Activated T-cell treated with anti-CD3 and anti-CD28 coated beads for 48 hours (primary cell): Measurements from ENCODE around the gene ELOVL5.
A peak's percentile ranks its signal among the peaks of the same experiment; 100 is the strongest.
"Not testable (repeated sequence)": the region's sequence is repeated elsewhere in the genome, so short reads cannot be mapped to it uniquely, and the experiment has no call there.

Experiments used
- DNase-seq: peaks from one replicate; pipeline ENCODE4 v3.0.0-alpha.2; 2020; ENCODE audit warnings: low read depth

The ELOVL5 gene

DNA sequence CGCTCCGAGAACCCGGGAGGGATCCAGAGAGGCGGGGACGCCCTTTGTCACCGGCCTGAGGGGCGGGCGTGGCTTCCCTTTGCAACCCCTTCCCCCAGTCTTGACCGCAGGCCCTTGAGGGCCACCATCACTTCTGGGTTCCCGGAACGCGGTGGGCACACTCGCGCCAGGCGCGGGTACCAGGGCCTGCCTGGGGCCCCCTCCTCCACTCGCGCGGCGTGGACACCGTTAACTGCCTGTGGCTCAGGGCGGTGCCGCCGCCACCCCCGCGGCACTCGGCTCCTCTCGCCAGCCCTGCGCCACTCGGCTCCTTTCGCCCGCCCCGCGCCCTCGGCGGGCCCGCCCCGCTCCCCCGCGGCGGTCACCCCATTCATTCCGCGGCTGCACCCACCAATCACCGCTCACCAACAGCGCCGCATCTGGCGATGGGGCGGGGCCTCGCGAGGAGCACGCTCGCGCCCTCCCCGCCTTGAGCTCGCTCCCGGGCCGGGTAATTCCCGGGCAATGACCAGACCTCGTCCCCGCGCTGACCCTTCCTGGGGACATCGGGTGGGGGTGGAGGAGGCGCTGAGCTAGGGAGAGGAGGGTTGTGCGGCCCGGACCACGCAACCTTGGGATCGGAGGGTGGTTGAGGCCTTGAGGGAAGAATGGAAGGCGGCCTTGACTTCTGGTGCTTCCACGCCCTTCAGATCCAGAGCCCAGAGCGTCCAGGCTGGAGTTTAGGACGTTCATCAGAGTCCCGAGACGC lies 10.5 kb upstream of the ELOVL5 start:
- DNase-seq = peak; percentile 92

DNA sequence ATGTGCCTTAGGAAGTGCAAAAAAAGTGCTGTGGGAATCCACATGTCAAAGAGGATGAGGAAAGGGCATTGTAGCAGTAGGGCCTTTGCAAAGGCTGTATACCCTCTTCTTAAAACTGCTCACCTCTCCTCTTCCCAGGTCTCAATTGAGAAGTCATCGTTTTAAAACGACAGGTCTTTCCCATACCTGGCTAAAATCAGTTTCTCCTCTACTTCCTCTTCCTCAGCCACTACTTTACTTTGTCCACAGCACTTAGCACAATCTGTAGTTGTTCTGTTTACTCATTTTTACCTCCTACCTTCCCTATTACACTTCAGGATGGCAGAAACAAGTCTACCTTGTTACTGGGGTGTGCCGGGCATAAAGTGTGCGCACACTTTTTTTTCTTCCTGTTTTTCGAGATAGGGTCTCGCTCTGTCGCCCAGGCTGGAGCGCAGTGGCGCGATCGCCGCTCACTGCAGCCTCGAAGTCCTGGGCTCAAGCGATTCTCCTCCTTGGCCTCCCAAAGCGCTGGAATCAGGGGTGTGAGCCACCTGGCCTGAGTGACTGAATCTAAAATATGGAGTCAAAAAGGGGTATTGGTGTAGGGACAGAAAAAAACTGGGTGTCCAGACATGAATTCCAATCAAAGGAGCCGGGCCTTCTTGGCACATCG lies 9.8 kb upstream of the ELOVL5 start:
- DNase-seq = no peak

DNA sequence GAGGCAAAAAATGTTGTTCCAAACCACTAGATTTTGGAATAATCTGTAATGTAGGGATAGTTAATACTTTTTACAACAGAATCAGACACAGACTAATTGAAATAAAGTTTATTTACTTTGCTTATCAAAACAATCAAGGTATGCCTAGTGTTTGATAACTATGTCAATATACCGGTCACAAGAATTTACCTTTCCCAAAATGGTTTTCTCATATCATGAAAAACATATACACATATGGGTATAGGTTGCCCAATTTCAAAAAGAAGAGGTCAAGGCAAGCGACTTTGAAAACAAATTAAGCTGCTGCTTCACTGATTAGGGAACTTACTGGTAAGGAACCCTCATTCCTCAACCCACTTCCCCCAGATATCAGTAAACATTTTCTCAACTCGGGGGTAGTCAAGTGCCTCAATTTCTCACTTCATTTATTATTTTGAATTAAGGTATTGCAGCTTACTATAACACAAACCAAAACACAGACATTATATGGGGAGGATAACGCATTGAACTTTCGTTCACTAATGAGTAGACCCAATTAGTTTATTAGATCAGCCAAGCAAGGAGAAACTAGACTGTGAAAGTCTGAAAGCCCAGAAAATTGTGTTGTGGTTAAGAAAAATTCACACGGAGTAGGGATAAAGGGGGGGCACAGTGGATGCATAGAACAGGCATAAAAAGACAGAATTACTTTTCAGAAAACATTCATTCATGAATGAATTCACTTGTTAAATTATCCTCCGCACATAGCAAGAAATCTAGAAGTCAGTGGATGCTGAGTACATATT lies 9.0 kb upstream of the ELOVL5 start:
- no peak for DNase-seq

DNA sequence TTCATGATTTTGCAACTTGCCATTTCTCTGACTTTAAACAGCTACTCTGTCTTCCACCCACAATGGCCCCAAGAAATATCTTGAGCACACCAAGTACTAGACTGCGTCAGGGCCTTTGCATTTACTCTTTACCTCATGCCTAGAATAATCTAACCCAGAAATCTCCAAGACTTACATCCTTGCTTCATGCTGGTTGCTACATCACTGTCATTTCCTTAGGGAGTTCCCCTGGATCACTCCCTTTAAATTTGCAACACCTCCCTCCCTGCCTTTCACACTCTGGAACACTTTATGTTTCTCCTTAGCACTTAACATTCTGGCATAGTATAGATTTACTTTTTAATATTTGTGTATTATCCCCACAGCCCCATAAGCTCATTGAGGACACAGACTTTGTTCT lies 4.9 kb upstream of the ELOVL5 start:
- no peak for DNase-seq

DNA sequence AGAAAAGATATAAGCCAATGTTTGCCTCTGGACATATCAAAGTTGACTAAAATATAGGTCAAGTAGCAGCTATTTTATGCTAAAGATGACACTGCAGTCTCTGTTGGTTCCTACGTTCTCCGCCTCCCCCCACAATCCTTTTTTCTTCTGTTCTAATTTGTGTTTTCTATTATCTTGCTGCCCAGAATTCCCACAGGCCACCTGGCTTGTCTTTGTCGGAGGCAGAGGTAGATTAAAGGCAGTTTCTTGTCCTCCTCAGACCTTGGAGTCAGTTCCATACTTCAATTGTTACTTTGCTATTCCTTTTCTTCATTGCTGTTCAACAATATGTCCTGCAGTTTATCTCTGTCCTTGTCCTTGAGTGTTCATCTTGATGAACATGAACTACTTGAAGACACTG lies 3.6 kb upstream of the ELOVL5 start:
- no peak for DNase-seq

DNA sequence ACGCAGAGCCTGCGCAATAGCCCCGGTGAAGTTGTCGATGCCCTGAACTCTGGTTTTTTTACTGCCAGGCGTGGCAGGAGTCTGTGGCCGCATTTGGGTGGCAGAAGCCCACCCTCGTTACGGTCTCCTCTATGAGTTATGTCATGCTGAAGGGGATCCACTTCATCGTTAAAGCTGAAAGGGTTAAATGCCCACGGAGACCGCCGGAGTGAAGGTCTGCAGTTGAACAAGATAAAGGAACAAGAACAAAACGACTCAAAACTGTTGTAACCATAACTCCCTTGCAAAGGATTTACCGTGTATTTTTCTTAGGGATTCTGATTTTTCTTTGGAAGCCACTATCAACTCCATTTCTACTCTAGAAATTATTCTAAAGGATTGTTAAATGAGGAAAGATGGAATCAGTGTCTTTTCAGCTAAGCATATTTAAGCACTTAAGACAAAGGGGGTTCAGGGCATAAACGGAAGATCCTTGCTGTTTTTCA lies 501 bp upstream of the ELOVL5 start:
- no peak for DNase-seq

DNA sequence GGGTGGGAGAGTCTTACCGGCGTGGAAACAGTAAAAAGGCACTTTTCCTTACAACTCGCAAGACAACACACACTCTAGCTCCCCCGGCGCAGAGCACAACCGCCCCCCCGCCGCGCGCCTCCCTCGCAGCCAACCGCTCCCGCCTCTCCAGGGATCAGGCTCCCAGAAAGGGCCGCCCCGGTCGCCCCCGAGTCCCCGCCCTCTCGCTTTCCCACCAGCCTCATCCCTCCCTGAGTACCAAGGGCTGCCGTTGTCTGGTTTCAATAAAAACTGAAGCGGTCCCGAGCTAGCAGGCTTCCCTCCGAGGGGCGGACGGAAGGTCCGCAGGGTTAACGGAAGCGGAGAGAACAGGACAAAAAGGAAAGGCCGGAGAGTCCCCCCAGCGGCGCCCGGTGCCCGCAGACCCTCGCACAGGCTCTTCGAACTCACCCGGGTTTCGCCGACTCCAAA lies 804 bp downstream of the ELOVL5 start:
- peak; percentile 42 for DNase-seq

DNA sequence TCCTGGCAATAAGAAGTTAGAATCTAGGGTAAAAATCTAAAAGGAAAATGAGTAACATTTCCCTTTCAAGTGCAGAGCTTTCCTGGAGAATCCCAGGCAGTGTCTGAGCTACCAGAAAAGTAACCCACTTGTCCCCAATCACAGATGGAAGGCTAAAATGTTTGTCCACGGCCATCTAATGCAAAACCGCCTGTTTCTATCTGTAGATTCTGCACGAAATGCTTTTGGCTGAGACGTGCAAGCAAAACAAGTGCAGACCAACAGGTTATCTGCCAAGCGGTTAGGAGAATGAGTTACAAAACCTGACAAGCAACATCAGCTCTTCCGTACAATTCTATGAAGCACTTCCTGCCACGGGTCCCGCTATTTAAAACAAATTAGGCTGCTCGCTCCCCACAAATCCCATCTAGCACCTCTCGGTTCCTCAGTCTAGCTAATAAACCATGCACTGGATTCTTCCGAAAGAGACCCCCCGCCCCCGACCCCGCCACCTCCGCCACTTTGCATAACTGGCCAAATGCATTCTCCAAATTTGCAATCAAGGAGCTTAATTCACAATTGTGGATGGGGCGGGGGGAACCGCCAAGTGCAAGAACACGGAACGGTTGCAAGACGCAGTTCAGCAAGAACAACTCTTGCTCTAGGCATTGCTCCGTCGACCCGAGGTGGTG lies 1.4 kb downstream of the ELOVL5 start:
- peak; percentile 20 for DNase-seq

DNA sequence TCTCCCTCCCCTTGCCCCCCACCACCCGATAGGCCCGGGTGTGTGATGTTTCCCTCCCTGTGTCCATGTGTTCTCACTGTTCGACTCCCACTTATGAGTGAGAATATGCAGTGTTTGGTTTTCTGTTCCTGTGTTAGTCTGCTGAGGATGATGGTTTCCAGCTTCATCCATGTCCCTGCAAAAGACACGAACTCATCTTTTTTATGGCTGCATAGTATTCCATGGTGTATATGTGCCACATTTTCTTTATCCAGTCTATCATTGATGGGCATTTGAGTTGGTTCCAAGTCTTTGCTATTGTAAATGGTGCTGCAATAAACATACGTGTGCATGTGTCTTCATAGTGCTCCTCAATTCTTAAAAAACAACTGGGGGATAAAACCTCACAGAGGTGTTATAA lies 2.7 kb downstream of the ELOVL5 start:
- DNase-seq = not testable (repeated sequence)

DNA sequence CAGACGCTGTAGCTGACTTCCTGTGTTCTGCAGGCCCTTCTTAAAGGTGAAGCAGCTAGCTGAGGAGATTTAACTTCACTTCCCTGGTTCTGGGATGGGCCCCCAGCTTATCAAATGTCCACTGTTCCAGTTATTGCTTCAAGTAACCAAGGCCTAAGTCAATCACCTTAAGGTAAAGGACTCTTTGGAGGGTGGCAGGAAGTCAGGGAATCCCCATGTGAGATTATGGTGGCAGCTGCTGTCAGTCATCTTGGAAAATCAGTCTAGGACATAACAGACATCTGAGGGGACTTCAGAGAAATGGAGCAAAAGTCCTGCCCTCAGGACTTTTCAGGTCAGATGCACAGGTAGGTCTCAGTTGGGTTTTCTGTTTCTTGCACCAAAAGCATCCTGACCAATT lies 3.8 kb downstream of the ELOVL5 start:
- no peak for DNase-seq

DNA sequence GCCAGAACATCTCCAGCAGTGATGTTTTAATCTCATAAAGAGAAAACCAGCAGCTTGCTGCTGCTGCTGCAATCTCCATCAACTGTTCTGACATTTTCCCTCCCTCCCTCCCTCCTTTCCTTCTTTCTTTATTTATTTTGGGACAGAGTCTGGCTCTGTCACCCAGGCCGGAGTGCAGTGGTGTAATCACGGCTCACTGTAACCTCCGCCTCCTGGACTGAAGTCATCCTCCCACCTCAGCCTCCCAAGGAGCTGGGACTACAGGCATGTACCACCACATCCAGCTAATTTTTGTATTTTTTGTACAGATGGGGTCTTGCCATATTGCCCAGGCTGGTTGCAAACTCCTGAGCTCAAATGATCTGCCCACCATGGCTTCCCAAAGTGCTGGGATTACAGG lies 5.7 kb downstream of the ELOVL5 start:
- no peak for DNase-seq

DNA sequence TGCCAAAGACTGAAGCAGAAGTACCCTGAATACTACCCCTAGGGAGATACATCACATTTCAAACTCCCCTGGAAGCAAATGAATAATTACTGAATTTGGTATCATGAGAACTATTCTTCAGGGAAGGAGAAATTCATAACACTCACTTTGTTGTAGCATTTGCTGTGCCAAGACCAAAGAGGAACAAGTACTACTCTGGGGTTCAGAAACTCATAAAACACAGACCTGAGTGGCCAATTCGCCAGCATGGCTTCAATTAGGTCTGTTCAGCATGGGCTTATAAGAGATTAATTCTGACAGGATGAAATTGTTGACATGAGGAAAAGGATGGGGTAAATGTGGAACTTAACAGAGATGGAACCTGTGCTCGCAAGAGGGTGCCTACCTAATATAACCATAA lies 6.5 kb downstream of the ELOVL5 start:
- DNase-seq = no peak

DNA sequence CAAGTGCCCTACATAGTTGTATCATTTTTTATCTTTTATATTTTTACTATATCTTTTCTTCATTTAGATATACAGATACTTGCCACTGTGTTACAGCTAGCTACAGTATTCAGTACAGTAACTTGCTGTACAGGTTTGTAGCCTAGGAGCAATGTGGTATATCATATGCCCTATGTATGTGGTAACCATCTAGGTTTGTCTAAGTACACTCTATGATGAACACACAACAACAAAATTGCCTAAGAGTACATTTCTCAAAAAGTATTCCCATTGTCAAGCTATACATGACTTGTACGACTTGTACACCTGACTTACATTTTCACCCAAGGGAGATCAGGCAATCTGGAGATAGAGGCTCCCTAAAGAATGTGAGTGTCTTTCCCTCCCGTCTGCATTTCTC lies 8.2 kb downstream of the ELOVL5 start:
- no peak for DNase-seq

DNA sequence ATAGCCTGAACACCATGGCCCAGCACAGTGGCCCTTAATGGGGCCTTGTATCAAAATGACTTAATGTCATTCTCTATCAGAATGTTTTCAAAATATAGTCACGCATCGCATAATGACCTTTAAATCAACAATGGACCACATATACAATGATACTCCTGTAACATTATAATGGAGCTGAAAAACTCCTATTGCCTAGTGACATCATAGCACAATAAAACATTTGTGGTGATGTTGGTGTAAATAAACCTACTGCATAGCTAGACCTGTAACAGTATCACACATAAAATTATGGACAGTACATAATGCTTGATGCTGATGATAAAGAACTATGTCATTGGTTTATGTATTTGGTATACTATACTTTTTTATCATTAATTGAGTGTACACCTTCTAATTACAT lies 9.3 kb downstream of the ELOVL5 start:
- no peak for DNase-seq

DNA sequence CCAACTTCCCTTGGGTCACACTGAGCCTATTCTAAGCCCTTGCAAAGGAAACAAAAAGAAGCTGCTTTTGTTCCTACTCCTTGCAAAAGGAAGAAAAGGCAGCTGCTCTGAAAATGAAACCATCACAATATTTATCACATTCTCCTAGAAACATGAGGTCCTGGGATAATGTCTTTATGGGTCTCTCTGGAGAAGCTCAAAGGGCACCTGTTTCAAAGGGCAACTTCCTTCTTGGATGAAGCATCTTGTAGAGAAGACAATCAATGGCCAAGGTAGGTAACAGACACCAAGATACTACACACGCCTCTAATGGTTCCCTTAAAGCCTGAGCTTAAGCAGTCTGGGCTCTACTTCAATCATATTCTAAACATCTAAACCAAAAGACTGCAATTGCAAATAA lies 10.4 kb downstream of the ELOVL5 start:
- no peak for DNase-seq

DNA sequence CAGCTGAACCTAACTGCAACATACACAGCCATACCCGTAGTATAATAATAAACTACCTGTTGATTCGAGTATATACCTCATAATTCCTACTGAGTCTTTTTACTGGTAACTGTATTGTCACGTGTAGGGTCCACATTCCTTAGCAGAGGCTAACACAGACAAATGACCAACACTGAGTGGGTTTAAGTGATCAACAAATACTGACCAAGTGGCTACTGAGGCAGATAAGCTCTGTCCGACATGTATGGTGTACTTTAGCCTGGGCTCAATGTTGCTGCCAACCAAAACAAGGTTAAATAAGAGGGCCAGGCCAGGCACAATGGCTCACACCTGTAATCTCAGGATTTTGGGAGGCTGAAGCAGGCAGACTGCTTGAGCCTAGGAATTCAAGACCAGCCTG lies 12.7 kb downstream of the ELOVL5 start:
- no peak for DNase-seq

DNA sequence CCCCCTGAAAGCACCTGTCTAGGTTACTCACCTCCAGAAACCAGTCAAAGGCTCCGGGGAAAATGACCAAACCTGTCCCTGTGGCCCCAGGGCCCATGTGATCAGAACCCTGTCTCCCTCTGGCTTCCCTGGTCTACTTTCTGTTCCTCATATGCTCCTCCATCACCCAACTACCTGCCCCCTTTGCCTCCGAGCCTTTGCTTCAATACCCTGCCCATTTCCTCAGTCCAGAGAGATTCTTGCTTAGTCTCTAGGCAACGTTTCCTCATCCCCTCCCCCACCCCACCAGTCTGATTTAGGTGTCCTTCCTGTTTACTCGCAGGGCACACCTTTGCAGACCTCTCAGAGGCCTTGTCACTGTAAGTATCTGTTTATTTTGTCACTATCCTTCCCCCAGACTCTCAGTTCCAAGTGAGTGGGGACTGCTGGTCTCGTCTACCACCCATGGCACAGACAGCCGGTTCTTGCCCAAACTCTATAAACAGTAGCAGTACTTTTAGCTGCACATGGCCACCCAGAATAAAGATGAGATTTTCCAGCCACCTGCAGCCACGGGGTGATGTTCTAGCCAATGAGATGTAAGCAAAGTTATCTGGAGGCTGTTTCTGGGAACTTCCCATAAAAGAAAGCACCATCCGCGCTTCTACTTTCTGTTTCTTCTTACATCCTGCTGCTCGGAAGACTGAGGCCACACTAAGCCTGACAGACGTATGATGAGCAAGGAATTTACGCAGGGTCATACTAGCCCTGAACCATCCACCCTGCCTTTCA lies 13.3 kb downstream of the ELOVL5 start:
- DNase-seq = peak; percentile 40

DNA sequence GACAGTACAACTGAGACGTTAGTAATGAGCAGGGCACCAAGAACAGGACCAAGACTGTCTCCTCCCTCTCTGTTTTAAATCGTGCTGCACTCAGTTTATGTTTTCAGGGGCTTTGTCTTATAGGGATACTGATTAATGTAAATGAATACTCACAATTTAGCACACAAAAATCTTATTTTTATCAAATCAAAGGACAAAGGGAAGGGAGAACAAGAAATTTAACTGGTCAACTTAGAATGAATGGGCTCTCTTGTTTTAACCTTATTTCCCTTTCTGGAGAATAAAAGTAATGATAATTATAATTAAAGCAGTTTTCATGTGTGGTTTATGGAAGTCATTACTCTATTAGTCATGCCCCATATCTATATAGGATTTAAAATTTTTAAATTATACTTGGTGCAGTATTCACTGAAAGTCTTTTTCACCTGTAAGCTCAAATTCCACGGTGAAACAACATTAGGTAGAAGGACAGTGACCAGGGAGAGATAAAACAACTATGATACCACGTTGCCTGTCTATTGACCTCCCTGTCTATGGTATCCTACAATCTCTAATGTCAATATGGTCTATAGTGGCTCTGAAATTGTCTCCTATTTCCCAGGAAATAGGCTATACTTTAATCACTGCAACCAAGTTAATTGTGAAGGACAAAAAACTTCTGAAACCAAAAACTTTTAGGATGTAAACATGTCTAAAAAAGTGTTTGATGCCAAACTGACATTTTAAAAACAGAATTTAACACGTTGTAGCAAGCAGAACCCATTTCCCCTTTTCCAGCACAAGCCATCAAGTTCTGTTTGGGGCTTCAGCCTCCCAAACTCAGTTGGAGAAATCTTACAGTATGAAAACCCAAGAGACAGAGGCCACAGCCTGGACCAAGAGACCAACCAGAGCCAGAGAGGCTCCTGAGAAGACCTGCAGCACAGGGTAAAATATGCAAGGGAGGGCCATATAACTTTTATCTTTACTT lies 15.0 kb downstream of the ELOVL5 start:
- no peak for DNase-seq

DNA sequence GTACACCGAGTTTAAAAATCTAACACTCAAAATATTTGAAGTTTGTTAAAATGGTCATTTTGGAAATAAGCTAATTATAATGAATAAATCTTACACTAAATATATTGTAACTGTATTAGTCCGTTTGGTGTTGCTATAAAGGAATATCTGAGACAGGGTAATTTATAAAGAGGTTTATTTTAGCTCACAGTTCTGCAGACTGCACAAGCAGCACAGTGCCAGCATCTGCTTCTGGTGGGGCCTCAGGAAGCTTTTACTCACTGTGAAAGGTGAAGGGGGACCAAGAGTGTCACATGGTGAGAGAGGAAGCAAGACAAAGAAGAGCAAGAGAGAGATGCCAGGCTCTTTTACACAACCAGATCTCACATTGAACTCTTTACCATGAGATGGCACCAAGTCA lies 17.1 kb downstream of the ELOVL5 start:
- DNase-seq = no peak

DNA sequence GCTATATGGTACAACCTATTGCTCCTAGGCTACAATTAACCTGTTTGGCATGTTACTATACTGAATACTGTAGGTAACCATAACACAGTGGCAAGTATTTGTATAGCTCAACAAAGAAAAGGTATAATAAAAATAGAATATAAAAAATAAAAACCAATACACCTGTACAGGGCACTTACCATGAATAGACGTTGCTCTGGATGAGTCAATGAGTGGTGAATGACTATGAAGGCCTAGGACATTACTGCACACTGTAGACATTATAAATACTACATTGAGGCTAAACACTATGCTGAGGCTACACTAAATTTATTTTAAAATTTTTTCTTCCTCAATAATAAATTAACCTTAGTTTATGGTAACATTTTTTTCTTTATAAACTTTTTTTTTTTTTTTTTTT lies 18.6 kb downstream of the ELOVL5 start:
- no peak for DNase-seq
